Breast epithelium (tissue), 3 donors: ENCODE data around the gene ANKS1B.

ENCODE experiments used
- POLR2AphosphoS5 ChIP-seq, 3 donors: sonication (generic); formaldehyde crosslinking; IDR thresholded peaks; one replicate each; pipeline ENCODE4 v1.6.1; 2017; ENCODE audit warnings: antibody characterized with exemption in 3 of 3
- TF ChIP-seq, protein P1 (sequence below), 3 donors: fragments of 450-650 bp; IDR thresholded peaks; one replicate each; pipeline ENCODE4 v1.5.1; 2016 to 2017; ENCODE audit warnings: antibody characterized with exemption in 3 of 3, mild to moderate bottlenecking in 3 of 3, moderate library complexity in 3 of 3

- TF ChIP-seq, protein P1, sequence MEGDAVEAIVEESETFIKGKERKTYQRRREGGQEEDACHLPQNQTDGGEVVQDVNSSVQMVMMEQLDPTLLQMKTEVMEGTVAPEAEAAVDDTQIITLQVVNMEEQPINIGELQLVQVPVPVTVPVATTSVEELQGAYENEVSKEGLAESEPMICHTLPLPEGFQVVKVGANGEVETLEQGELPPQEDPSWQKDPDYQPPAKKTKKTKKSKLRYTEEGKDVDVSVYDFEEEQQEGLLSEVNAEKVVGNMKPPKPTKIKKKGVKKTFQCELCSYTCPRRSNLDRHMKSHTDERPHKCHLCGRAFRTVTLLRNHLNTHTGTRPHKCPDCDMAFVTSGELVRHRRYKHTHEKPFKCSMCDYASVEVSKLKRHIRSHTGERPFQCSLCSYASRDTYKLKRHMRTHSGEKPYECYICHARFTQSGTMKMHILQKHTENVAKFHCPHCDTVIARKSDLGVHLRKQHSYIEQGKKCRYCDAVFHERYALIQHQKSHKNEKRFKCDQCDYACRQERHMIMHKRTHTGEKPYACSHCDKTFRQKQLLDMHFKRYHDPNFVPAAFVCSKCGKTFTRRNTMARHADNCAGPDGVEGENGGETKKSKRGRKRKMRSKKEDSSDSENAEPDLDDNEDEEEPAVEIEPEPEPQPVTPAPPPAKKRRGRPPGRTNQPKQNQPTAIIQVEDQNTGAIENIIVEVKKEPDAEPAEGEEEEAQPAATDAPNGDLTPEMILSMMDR (IDR thresholded peaks at IDR 0.05): no peak
- TF ChIP-seq POLR2AphosphoS5 (IDR thresholded peaks at IDR 0.05): no peak
Observed at GRCh38 chr12:99235381-99235780, 749.4 kb downstream of the ANKS1B start.
